Measurements from ENCODE around the gene FGD5.

FGD5 gene

GRCh38 chr3:14818804-14819500 lies at the start of gene FGD5:
Gene FGD5, plus strand, starts transcription at chr3:14818962. Its CDS starts 110 bp downstream, at chr3:14819072.
- no peak for FAIRE-seq

- FAIRE-seq: no peak
Observed at GRCh38 chr3:14769544-14770325, 49.0 kb upstream of the FGD5 start.

GRCh38 chr3:14770591-14770990 lies 48.2 kb upstream of the FGD5 start:
- no peak for FAIRE-seq

- no peak for FAIRE-seq
Observed at GRCh38 chr3:14771593-14772497, 46.9 kb upstream of the FGD5 start.

GRCh38 chr3:14772533-14773138 lies 46.1 kb upstream of the FGD5 start:
- no peak for FAIRE-seq

GRCh38 chr3:14773281-14773680 lies 45.5 kb upstream of the FGD5 start:
- no peak for FAIRE-seq

- no peak for FAIRE-seq
Observed at GRCh38 chr3:14773691-14774128, 45.1 kb upstream of the FGD5 start.

GRCh38 chr3:14774431-14774830 lies 44.3 kb upstream of the FGD5 start:
- no peak for FAIRE-seq

GRCh38 chr3:14775011-14775410 lies 43.8 kb upstream of the FGD5 start:
- no peak for FAIRE-seq

- no peak for FAIRE-seq
Observed at GRCh38 chr3:14775563-14775962, 43.2 kb upstream of the FGD5 start.

GRCh38 chr3:14779069-14779685 lies 39.6 kb upstream of the FGD5 start:
- FAIRE-seq: no peak

- no peak for FAIRE-seq
Observed at GRCh38 chr3:14780927-14781507, 37.7 kb upstream of the FGD5 start.

GRCh38 chr3:14783480-14784086 lies 35.2 kb upstream of the FGD5 start:
- FAIRE-seq: no peak

GRCh38 chr3:14784087-14784681 lies 34.6 kb upstream of the FGD5 start:
- FAIRE-seq: no peak

- no peak for FAIRE-seq
Observed at GRCh38 chr3:14785207-14786155, 33.3 kb upstream of the FGD5 start.

GRCh38 chr3:14786369-14786768 lies 32.4 kb upstream of the FGD5 start:
- FAIRE-seq: no peak

GRCh38 chr3:14787630-14788029 lies 31.1 kb upstream of the FGD5 start:
- FAIRE-seq: no peak

- no peak for FAIRE-seq
Observed at GRCh38 chr3:14788644-14789043, 30.1 kb upstream of the FGD5 start.

GRCh38 chr3:14789221-14789620 lies 29.5 kb upstream of the FGD5 start:
- FAIRE-seq: no peak

Data from A204.1 (cell line).